ENCODE measurements around the gene HOXB3.

The HOXB3 gene

DNA sequence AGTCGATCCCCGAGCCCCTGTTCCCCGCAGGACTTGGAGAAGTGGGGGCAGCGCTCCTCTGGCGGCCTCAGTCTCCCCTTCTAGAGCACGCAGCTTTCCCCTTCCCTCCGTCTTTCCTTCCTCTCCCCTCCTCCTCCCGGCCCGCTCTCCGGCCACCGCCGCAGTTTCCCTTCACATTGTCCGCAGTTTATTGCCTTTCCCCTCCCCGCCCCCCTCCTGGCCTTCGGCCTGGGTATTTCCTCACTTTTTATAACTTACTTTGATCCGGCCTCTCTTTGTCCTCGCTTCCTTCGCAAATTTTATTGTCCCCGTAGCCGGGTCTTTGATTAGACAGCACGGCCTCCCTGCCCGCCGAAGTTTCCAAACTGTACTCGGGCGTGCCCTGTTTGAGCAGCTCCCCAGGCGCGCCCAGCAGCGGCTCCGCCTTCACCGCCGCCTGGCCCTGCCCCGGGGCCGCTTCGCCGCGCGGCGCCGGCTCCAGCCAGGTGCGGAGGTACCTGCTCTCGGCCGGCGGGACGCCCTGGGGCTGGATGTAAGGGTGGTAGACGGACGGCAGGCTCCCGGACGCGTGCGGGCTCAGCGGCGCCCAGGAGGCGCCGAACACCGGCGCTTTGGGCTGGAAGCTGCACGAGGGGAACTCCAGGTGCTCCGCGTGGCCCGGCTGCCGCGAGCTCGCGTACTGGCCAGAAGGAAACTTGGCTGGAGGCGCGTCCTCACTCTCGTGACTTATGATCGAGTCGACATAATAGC is 35.6 kb upstream of the HOXB3 start:
- peak; percentile 69 for DNase-seq (ENCODE audit: extremely low spot score)
- ChIA-PET CTCF (interaction anchor here (0.8 to 6.1 kb wide), 15 partner anchors 11 to 599 kb away, joined by 3 to 31 read pairs (median 4); partner anchors contain the start of genes HOXB3 and HOXB8), POLR2A (no interaction called here)
- no peak for TF ChIP-seq CTCF (IDR thresholded peaks at IDR 0.05; ENCODE audit: control extremely low read depth, extremely low read depth, low read depth, missing control alignments)

DNA sequence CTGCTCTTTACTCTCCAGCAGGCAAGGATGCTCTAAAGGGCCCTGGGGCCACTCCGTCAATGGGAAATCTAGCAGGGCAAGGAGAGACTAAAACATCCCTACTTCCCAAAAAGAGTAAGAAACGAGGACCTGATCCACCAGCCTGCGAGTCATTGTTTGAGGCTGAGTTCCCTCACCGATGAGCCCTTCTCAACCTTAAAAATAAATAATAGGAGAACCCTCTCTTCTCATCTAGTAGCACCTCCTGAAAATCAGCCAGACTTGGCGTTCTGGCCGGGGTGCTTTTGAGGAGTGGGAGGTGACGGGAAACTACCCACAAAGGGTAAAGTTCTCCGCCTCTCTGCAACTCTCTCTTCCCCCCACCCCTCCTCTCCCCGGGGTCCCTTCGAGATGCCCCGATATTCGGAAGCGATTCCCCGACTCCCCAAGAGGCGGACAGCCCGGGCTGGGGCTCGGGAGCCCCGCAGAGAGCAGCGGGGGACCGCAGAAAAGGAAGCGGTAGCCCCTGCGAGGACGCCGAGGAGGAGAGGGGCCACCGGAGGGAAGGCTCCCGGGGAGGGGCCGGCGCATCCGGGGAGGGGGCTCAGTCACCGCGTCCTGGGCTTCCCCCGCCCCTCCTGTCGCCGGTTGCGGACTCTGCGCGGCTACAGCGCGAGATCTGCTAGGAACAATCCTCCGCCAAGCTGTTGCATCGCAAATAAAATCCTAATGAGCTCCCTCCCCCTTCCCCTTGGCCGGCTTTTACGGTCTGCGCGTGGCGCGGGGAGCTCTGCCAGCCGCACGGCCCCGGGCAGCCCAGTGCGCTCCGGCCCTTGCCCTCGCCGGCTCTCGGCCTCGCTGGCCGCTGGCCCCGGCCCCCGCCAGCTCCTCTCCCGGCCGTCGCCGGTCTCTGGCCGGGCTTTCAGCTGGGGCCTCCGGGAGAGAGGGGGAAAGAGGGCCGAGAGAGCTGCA is 34.8 kb upstream of the HOXB3 start:
- ChIA-PET CTCF (interaction anchor here (0.8 to 6.1 kb wide), 19 partner anchors 10 to 599 kb away, joined by 3 to 31 read pairs (median 5); partner anchors contain the start of genes HOXB3, HOXB5 and HOXB8), POLR2A (no interaction called here)
- DNase-seq (ENCODE audit: extremely low spot score): no peak
- no peak for TF ChIP-seq CTCF (IDR thresholded peaks at IDR 0.05; ENCODE audit: control extremely low read depth, extremely low read depth, low read depth, missing control alignments)

DNA sequence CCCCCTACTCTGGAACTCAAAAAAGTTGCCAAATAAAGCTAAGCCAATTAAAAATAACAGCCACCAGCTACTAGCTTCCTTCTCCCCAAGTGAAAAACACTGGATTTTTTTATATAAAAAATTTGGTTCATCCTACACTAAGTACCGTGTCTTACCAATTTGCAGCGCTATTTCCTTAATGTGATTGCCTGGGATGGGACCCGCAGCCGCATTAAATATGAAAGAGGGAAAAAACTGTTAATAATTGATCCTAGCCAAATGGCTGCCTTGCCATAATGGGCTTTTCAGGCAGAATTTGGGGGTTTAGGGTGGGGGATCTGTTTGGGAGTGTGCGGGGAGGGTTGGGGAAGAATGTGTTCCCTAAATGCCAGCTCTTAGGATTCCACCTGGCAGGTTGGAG is 34.1 kb upstream of the HOXB3 start:
- no peak for DNase-seq (ENCODE audit: extremely low spot score)
- ChIA-PET POLR2A (no interaction called here), CTCF (interaction anchor here (0.9 to 6.1 kb wide), 9 partner anchors 9 to 588 kb away, joined by 3 to 31 read pairs (median 5); partner anchors contain the start of genes HOXB5 and HOXB8)
- TF ChIP-seq CTCF (IDR thresholded peaks at IDR 0.05; ENCODE audit: control extremely low read depth, extremely low read depth, low read depth, missing control alignments): no peak

DNA sequence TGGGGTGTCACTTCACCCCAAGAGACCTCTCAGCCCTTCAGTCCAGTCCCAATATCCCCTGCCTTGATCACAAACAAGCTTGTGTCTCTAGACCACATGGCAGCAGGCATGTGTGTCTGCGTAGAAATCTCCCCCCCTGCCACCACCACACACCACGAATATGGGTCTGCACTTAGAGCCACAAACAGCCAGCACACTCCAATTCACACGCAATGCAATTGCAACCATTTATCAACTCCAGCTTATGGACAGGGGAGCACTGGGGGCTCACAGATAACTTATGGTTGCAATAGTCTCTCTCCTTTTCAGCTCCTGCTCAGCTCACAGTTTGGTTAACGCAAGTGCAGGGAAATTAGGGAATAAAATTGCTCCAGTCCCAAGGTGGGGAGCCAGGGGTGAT is 33.5 kb upstream of the HOXB3 start:
- POLR2A ChIA-PET: no interaction called here
- CTCF ChIA-PET: interaction anchor here (0.9 to 6.1 kb wide), 12 partner anchors 9 to 587 kb away, joined by 3 to 31 read pairs (median 4); partner anchors contain the start of genes HOXB5 and HOXB8
- no peak for TF ChIP-seq CTCF (IDR thresholded peaks at IDR 0.05; ENCODE audit: control extremely low read depth, extremely low read depth, low read depth, missing control alignments)
- DNase-seq (ENCODE audit: extremely low spot score): no peak

- no peak for TF ChIP-seq CTCF (IDR thresholded peaks at IDR 0.05; ENCODE audit: control extremely low read depth, extremely low read depth, low read depth, missing control alignments)
- no peak for DNase-seq (ENCODE audit: extremely low spot score)
- CTCF ChIA-PET: interaction anchor here (0.8 to 6.1 kb wide), 14 partner anchors 8 to 779 kb away, joined by 3 to 31 read pairs (median 4); partner anchors contain the start of genes HOXB5 and HOXB8
- POLR2A ChIA-PET: no interaction called here
Measured at GRCh38 chr17:48622857-48623256, 32.8 kb upstream of the HOXB3 start.
